NCI-H146 (cell line): ENCODE results near the gene ABCB6.
A peak's percentile ranks its signal among the peaks of the same experiment; 100 is the strongest.
"Not testable (repeated sequence)": the region's sequence is repeated elsewhere in the genome, so short reads cannot be mapped to it uniquely, and the experiment has no call there.

ENCODE experiments used
- DNase-seq: peaks from one replicate; lab custom pipeline; 2025; lab: John Stamatoyannopoulos, UW

Gene ABCB6

DNA sequence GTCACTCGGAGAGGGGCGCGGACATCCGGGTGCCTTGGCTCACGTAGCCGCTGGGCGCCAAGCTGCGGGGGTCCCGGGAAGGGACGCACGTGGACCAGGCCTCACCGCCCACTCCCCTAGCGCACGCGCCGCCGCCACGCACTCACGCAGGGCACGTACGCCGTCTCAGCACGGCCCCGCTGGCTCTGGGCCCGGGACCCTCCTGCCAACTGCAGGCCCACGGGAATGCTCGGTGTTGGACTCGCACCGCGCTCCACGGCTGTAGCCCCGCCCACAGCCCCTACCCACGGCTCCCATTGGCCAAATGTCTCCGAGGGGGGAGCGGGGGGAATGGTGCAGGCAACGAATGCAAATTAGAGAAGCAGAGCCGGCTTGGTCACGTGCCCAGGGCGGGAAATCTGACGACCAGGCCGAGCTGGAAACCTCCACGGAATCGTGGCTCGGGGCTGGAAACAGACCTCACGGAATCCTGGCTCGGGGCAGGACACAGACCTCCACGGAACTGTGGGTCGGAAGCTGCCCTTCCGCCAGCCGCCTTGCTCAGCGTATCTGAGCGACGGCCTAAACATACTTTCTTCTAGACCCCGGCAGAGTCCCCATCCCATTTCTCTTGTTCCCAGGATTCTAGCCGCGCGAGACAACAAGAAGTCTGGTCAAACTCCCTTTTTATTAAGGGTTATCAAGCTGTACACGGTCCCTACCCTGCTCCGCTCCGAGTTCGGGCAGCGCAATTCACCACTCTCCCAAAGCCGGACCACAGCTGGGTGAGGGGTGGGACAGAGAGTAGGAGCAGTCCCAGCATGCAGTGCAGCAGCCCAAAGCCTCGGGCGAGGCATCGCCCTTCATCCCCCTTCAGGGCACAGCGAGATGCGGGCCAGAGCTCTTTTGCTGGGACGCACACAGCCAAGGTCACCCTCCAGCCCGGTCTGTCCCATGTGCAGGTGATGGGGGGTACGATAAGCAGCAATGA, at the start of gene ABCB6:
Gene ABCB6, minus strand, starts transcription at position 227 of the 970 bp plus-strand sequence. CDS start 285 bp downstream, outside the sequence.
- DNase-seq: peak; percentile 90

DNA sequence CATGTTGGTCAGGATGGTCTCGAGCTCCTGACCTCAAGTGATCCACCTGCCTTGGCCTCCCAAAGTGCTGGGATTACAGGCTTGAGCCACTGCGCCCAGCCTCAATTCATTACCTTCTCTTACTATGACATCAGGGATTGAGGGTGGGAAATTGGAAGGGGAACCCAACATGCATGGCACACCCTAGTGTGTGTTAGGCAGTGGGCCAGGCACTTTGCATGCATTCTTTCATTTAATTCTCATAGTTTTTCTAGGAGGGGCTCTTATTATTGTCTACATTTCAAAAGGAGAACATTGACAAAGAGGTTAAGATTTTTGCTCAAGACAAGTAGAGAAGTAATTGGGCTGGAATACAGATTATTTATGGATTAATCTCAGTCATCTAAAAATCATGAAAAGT, 49.5 kb upstream of the ABCB6 start:
- no peak for DNase-seq

DNA sequence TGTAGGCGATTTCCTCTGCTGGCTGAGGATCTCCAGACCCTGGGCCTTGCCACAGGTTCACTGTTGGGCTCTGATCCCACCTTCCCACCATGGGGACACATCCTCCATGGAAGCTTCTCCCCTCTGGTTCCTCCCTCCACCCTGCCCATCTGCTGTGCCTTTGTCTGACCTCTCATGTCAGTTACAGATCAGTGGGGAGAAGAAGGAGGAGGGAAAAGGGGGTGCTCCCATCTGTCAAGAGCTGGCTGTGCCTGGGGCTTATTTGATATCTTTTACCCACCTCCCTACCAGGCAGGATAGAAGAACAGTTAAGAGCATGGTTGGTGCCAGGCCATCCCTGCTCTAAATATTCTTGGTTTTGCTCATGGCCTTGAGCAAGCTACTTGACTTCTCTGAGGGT, 48.1 kb upstream of the ABCB6 start:
- no peak for DNase-seq

DNA sequence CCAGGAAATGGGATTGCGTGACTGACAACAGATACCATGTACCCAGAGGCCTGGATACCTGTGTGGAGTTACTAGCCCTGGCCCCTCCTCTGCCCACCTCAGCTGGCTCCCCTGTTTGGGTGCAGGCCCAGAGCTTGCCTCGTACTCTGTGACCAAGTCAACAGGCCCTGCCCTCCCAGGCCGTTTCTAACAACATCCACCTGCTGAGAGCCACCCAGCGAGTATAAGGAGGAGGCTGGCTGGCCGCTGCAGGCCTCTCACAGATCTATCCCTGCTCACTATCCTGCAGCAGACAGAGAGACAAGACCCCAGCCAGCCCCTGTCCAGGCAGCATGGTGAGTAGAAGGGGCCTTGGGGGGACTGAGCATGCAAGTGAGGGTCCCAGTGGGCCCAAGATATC, 47.5 kb upstream of the ABCB6 start:
- DNase-seq: no peak

DNA sequence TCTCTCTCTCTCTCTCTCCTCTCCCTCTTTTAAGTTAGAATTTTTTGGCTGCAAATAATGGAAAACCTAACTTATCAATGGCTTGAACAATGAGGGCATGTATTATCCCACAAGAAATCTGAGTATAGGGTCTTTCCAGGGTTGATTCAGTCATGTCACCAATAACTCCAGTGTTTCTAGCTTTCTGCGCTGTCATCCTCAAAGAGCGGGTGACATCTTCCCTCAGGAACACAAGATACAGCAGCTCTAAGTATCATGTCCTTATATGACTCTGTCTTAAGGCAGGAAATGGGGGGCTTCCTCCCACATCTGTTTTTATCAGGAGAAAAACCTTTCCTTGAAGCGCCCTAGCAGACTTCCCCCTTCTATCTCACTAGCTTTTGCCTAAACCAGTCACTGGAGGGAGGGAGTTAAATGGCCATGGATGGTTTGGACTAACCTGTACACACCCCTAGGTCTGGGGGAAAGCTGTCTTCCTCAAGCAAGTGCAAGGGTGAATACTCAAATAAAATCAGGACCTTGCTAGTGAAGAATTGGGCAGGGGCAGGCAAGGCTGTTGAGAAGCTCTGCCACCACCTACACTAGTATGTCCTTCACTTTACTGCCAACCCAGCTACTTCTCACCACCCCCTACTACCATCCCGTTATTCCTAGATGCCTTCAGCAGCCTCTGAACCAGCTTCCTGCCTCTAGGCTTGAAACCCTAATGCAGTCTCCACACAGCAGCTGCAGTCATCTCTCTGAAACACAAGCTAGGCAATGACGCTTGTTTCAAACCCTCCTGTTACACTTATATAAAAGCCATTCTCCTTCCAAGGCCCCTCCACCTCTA, 42.5 kb upstream of the ABCB6 start:
- no peak for DNase-seq

- DNase-seq: not testable (repeated sequence)
These were observed 40.2 kb upstream of the ABCB6 start for GRCh38 chr2:219258942-219259341.

DNA sequence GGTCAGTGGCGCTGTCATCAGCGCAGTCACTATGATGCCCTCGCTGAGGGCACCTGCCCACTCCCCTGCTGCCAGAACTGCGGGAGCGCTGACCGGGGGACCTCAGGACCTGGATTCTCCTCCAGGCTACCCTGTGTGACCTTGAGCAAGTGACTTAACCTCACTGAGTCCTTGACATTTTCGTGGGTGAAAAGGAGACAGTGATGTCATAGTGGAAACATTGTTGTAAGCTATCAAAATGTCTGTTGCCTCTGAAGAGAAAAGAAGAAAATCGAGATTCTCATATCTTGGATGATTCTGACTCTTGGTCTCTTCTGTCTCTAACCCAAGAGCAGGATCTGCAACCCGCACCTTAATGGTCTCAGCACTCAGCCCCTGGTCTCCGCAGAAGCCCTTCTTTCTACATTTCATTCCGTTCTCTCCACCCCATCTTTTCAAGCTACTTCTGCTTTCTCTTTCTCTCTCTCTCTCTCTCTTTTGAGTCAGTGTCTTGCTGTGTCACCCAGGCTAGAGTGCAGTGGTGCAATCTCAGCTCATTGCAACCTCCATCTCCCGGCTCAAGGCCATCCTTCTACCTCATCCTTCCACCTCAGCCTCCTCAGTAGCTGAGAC, 35.9 kb upstream of the ABCB6 start:
- DNase-seq: peak; percentile 35

DNA sequence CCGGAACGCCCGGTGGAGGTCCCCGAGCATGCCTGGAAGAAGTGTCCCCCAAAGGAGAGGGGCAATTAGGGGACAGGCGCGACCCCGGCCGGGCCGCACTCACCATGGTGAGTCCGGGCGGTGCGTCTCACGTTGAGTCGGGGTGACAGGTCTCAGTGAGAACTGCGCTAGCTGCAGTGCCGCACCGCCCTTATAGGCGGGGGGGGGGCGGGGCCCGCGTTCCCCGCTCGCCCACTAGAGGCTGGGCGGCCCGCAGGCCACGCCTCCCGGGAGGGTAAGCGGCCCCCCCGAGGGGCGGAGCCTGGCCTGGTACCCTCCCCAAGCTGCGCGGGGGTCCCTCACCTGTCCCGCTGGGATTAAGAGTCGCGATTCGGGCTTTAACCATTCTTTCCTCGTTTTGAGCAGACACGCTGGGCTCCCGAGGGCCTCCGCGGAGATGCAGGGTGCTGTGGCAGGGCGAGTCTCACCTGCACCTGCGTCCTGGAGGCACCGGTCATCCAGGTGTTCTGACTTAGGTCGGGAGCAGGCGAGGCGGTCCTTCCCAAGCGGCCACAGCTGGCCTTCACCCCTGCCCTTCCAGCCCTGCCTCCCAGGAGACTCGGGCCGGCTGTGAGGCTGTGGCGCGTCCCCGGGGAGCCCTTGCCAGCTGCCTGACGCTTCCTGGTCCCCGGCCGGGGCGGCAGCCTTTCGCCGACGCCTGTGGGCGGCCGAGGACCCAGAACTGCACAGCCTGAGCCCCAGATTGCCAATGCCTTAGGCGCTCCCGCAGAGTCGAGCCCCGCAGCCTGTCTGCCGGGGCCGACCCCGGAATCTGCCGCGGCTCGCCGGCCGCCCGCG, 35.2 kb upstream of the ABCB6 start, which contains the start of gene TUBA4A:
Gene TUBA4A, minus strand, starts transcription at position 166 of the 837 bp plus-strand sequence. Its CDS starts 60 bp downstream, at position 106.
- peak; percentile 80 for DNase-seq

GRCh38 chr2:219252900-219253752, 34.4 kb upstream of the ABCB6 start, which contains the start of gene TUBA4B:
TSS of gene TUBA4B (plus strand) at chr2:219253243. CDS start at chr2:219253408, 165 bp downstream.
- peak; percentile 37 for DNase-seq

- DNase-seq: no peak
These were observed 33.8 kb upstream of the ABCB6 start for GRCh38 chr2:219252570-219252899.

- peak; percentile 28 for DNase-seq
These were observed 33.3 kb upstream of the ABCB6 start for GRCh38 chr2:219252084-219252483.

DNA sequence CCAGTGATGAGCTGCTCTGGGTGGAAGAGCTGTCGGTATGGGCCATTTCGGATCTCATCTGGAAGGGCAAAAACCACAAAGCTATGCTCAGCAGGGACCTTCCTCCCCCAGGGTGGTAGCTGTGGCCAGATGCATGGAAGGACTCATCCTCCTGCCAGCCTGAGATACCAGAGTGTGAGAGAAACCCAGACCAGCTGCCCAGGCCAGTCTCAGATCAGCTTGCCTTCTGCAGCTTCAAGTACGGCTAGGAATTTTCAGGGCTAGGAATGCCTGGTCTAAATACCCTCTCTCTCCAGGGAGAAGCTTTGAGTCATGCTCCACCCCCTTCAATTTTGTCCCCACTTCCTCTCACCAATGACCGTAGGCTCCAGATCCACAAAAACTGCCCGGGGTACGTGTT, 32.9 kb upstream of the ABCB6 start:
- DNase-seq: no peak

- DNase-seq: no peak
These were observed 31.5 kb upstream of the ABCB6 start for GRCh38 chr2:219250049-219250781.

DNA sequence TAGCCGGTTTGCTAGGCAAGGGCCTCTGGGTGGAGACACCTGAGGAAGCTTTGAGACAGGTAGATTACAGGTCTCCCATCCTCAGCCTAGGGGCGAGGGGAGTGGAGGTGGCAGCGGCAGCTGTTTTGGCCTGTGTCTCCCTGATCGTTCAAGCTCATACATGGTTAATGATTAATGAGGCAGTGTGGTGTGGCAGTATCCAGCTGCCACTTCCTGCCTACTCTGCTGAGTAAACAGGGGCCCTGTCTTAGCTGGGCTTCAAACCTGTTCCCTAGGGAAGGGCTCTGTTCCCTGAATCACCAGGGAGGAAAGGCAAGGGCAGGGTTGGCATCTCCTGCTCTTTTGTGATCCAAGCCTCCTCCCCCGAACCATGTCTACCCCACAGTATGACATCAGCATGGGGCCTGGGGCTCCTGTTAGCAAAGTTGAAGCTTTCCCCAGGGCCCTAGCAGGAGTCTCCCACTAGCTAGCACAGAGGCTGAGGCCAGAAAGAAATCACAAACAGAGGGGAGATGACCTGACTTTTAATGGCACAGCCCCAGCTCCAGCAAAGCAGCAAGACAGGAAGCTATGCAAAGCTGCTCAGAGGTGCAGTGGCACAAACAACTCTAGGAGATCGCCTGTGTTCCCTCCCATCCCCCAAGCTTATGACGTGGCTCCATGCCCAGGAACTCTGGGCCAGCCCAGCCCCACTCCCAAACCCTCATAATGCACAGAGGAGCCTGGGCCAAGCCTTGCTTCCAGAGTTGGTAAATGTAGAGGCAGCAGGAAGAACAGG, 30.6 kb upstream of the ABCB6 start:
- no peak for DNase-seq

GRCh38 chr2:219248845-219249202, 30.1 kb upstream of the ABCB6 start:
- no peak for DNase-seq

- DNase-seq: no peak
These were observed 29.2 kb upstream of the ABCB6 start for GRCh38 chr2:219247678-219248642.

- no peak for DNase-seq
These were observed 27.8 kb upstream of the ABCB6 start for GRCh38 chr2:219246559-219246958.

- DNase-seq: no peak
These were observed 27.1 kb upstream of the ABCB6 start for GRCh38 chr2:219245899-219246230.
